D721Med (cell line): Measurements from ENCODE around the gene CCSAP.

Experiments used
- DNase-seq: peaks from one replicate; pipeline ENCODE4 v3.0.0; 2011; ENCODE audit warnings: low spot score; ENCODE audit not compliant: insufficient read length
- FAIRE-seq: peaks from 2 replicates; lab custom pipeline; 2011; peaks lifted over from hg19 to GRCh38; lab: Jason Lieb, UNC
- TF ChIP-seq, protein P1 (sequence below): IDR thresholded peaks from 2 replicates; pipeline ENCODE4 v1.5.1; 2012; ENCODE audit warnings: mild to moderate bottlenecking, control low read depth; ENCODE audit not compliant: insufficient read depth; ENCODE audit errors: missing control alignments

CCSAP gene

DNA sequence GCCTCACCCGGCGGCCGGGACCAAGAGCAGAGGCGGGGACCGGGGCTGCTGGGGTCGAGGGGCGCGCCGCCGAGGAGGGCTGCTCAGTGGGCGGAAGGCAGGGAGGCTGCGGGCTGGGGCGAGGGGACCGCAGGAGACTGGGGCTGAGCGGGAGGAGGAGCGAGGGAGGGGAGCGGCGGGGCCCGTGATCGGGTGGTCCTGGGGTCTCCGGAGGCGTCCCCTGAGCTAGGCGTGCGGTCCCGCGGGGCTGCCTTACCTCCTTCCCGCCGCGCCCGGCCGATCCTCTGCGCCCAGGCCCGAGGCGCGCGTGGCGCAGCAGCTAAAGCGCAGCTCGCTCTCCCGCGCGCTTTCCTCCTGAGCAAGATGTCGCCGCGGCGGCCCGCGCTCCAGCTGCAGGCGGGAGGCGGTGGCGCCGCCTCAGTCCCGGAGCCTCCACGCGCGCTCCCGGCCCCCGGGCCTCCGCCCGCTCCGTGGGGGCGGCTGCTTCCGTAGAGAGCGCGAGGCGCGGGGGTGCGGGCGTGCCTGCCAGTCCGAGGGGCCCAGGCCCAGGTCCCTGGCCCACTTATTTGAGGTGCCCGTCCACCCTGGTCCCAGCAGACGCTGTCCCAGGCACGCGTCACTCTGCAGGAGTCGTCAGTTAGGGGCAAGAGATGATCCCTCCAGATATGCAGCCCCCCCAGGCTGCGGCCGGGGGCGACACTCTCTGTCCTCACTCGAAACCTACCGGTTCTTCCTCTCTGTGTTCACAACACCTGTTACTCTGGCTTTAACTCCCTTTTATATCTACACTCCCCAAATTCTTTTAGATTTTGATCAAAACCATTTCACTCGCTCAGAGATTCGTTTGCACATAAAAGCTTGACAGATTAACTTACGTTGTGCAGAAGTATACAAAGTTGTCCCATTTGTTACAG lies at the start of gene CCSAP:
Gene CCSAP, minus strand, starts transcription at position 392 of the 914 bp plus-strand sequence. CDS start 582 bp downstream, outside the sequence.
- TF ChIP-seq, protein P1, sequence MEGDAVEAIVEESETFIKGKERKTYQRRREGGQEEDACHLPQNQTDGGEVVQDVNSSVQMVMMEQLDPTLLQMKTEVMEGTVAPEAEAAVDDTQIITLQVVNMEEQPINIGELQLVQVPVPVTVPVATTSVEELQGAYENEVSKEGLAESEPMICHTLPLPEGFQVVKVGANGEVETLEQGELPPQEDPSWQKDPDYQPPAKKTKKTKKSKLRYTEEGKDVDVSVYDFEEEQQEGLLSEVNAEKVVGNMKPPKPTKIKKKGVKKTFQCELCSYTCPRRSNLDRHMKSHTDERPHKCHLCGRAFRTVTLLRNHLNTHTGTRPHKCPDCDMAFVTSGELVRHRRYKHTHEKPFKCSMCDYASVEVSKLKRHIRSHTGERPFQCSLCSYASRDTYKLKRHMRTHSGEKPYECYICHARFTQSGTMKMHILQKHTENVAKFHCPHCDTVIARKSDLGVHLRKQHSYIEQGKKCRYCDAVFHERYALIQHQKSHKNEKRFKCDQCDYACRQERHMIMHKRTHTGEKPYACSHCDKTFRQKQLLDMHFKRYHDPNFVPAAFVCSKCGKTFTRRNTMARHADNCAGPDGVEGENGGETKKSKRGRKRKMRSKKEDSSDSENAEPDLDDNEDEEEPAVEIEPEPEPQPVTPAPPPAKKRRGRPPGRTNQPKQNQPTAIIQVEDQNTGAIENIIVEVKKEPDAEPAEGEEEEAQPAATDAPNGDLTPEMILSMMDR = no peak
- no peak for FAIRE-seq
- DNase-seq = peak; percentile 47

- TF ChIP-seq, protein P1 = no peak
- FAIRE-seq (no peak), DNase-seq (no peak)
Measured at GRCh38 chr1:229390130-229390529, 47.3 kb upstream of the CCSAP start.

DNA sequence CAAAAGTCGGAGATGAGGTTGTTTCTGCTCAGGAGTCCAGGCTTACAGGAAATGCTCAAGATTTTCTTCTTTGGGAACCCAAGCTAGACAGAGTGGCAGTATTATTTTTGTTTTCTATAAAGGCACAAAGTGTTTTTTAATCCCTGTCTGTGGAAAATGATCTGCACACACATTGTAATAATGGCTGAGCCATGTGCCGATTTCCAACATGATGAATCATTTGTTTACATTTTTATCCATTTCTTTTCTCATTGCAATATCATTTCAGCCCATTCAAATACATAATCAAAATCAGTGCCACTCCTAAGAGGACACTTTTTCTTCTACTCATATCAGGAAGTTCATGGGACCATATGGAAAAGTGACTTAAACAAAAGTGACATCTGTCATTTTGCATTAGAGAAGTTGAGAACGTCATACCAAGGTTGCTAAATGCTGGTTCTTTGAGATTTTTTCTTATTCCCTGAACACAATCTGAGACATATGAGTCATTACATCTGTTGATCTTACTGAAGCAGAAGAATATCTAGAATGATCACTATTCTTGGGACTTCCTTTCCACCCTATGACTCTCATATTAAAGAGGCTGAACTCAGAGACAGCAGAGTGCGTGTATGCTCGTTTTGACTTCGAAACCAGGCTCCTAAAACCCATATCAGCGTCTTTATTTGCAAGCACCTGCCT lies 46.2 kb upstream of the CCSAP start:
- DNase-seq (no peak), FAIRE-seq (no peak)
- TF ChIP-seq, protein P1 = no peak

GRCh38 chr1:229385853-229386456 lies 43.1 kb upstream of the CCSAP start:
- DNase-seq = no peak
- FAIRE-seq = no peak
- TF ChIP-seq, protein P1 = no peak

DNA sequence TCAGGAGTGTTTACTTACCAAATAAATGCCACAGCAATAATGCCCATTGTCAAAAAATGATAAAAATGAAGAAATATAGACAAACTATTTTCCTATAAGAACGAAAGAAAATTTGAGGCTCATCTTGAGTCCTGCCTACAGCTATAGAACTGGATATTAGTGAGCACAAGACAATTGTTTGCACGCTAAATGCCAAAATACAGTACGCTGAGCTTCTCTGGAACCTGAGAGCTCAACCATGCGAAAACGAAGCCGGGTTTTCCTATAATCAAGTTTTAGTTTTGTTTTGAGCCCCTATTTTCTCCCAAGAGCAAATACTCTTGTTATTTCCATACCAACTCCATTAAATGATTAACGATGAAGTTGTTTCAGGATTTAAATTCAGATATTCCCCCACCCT lies 42.0 kb upstream of the CCSAP start:
- FAIRE-seq = no peak
- no peak for DNase-seq
- TF ChIP-seq, protein P1 = no peak

DNA sequence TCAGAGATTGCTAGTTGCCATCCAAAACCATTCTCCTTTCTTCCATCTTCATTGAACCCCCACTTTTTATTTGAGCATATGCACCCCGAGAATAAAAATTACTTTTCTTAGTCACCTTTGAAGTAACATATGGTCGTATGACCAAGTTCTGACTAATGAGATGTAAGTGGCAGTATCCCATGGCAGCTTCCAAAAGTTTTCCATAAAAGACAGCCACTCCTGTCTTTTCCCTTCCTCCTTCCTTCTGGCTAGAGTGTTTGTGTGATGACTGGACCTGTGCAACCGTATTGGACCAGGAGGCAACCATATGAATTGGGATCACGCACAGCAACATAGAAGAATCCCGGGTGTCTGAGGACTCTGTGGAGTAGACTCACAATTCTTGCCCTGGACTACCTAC lies 41.1 kb upstream of the CCSAP start:
- no peak for DNase-seq
- peak; percentile 16 for FAIRE-seq
- TF ChIP-seq, protein P1 = no peak
